Thoracic aorta (tissue), 2 donors: ENCODE results near the gene OR2AT4. TPM values are rescaled to one million over a fixed set of nuclear protein-coding genes. Genes with fewer than 3 reads are reported as not detected.
"Not testable (repeated sequence)": the region's sequence is repeated elsewhere in the genome, so short reads cannot be mapped to it uniquely, and the experiment has no call there.

Source experiments
- ATAC-seq: fragments of 150-250 bp; one replicate; pipeline ENCODE4 v1.8.0; 2017; ENCODE audit warnings: low read depth; ENCODE audit not compliant: insufficient number of reproducible peaks, low FRiP score
- DNase-seq: peaks from one replicate; pipeline ENCODE4 v3.0.0-alpha.2; 2020; ENCODE audit warnings: low spot score
- H3K27ac ChIP-seq, 2 donors: fragments of 200-600 bp; sonication (generic); 1 replicate in 1 of 2; 2 replicates in 1 of 2; pipeline ENCODE4 v1.5.1; 2016; ENCODE audit warnings: mild to moderate bottlenecking in 2 of 2, moderate library complexity in 2 of 2
- H3K27me3 ChIP-seq: fragments of 200-600 bp; sonication (generic); replicated peaks from 2 replicates; pipeline ENCODE4 v1.6.0; 2016; ENCODE audit warnings: mild to moderate bottlenecking; ENCODE audit not compliant: insufficient read depth
- H3K36me3 ChIP-seq: fragments of 200-600 bp; sonication (generic); one replicate; pipeline ENCODE4 v1.5.1; 2016
- H3K4me1 ChIP-seq, 2 donors: fragments of 200-600 bp; sonication (generic); 1 replicate in 1 of 2; 2 replicates in 1 of 2; pipeline versions ENCODE4 v1.5.1 to v1.6.0; 2016; ENCODE audit warnings: low read depth in 2 of 2, mild to moderate bottlenecking in 1 of 2; ENCODE audit not compliant: control insufficient read depth in 1 of 2
- H3K4me3 ChIP-seq: fragments of 200-600 bp; sonication (generic); 2 replicates; pipeline ENCODE4 v1.5.1; 2016; ENCODE audit warnings: mild to moderate bottlenecking
- H3K9me3 ChIP-seq: fragments of 200-600 bp; sonication (generic); 2 replicates; pipeline ENCODE4 v1.5.1; 2016
- total RNA-seq, 2 donors: library from RNA; depleted of rRNA; stranded (reverse); fragments of >200 nt; gene quantifications; one replicate each; pipeline versions ENCODE4 v1.1.0 to v1.2.3, GENCODE V29; 2016
- TF ChIP-seq, protein P1 (sequence below): fragments of 200-600 bp; sonication (generic); IDR thresholded peaks from one replicate; pipeline ENCODE4 v1.5.1; 2019; ENCODE audit warnings: antibody characterized with exemption

OR2AT4 gene
- total RNA-seq, 2 donors from 2014 or later = not detected

DNA sequence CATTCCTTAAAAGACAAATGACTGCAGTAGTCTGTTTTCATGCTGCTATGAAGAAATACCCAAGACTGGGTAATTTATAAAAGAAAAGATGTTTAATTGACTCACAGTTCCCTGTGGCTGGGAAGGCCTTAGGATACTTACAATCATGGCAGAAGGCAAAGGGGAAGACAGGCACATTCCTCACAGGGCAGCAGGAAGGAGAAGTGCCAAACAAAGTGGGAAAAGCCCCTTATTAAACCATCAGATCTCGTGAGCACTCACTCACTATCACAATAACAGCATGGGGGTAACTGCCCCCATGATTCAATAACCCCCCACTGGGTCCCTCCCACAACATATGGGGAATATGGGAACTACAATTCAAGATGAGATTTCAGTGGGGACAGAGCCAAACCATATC, 16.4 kb upstream of the OR2AT4 start:
- no peaks in the 10 kb centered on the region for H3K36me3 ChIP-seq
- TF ChIP-seq, protein P1, sequence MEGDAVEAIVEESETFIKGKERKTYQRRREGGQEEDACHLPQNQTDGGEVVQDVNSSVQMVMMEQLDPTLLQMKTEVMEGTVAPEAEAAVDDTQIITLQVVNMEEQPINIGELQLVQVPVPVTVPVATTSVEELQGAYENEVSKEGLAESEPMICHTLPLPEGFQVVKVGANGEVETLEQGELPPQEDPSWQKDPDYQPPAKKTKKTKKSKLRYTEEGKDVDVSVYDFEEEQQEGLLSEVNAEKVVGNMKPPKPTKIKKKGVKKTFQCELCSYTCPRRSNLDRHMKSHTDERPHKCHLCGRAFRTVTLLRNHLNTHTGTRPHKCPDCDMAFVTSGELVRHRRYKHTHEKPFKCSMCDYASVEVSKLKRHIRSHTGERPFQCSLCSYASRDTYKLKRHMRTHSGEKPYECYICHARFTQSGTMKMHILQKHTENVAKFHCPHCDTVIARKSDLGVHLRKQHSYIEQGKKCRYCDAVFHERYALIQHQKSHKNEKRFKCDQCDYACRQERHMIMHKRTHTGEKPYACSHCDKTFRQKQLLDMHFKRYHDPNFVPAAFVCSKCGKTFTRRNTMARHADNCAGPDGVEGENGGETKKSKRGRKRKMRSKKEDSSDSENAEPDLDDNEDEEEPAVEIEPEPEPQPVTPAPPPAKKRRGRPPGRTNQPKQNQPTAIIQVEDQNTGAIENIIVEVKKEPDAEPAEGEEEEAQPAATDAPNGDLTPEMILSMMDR = no peak
- no peak overlapping the region for H3K27ac ChIP-seq
- no peak for DNase-seq
- no peak for ATAC-seq
- H3K9me3 ChIP-seq = peaks cover 2% of the 10 kb centered on the region
- no peaks in the 10 kb centered on the region for H3K4me1 ChIP-seq
- no peak overlapping the region for H3K4me3 ChIP-seq
- no peaks in the 10 kb centered on the region for H3K27me3 ChIP-seq

DNA sequence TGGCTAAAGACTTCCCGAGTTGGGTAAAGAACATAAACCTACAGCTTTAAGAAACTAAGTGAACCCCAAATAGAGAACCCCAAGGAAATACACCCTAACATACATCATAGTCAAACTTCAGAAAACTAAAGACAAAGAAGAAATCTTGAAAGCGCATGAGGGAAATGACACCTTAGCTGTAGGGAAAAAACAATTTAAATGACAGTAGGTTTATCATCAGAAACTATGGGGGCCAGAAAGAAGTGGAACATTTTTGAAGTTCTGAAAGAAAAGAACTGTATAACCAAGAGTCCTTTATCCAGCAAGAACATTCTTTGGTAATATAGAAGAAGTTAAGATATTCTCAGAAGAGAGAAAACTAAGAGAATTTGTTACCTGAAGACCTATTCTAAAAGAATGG, 15.5 kb upstream of the OR2AT4 start:
- no peaks in the 10 kb centered on the region for H3K27me3 ChIP-seq
- no peak overlapping the region for H3K27ac ChIP-seq
- ATAC-seq = no peak
- no peak overlapping the region for H3K4me3 ChIP-seq
- H3K36me3 ChIP-seq = no peaks in the 10 kb centered on the region
- TF ChIP-seq, protein P1 = no peak
- DNase-seq = no peak
- H3K9me3 ChIP-seq = peaks cover 2% of the 10 kb centered on the region
- H3K4me1 ChIP-seq = no peaks in the 10 kb centered on the region

DNA sequence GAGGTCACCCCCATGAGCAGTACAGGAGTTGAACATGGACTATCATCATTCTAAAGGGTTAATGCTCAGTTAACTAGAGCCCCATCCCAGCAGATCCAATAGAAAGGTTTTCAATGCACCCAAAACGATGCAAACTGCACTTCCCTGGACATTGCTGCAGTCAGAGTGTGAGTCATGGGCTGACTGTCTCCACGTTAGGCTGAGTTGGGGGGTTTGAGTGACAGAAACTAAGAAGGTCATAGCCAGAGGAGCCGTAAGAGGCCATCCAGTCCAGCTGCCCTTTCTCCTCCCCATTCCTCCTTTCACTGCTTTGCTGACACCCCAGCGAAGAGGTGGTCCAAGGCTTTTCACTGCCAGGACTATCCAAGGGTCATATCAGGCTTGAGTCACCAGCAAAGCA, 10.5 kb upstream of the OR2AT4 start:
- H3K4me1 ChIP-seq = no peaks in the 10 kb centered on the region
- no peaks in the 10 kb centered on the region for H3K27me3 ChIP-seq
- H3K36me3 ChIP-seq = no peaks in the 10 kb centered on the region
- no peak for ATAC-seq
- no peak overlapping the region for H3K4me3 ChIP-seq
- no peaks in the 10 kb centered on the region for H3K9me3 ChIP-seq
- no peak overlapping the region for H3K27ac ChIP-seq
- TF ChIP-seq, protein P1 = no peak
- DNase-seq = no peak

DNA sequence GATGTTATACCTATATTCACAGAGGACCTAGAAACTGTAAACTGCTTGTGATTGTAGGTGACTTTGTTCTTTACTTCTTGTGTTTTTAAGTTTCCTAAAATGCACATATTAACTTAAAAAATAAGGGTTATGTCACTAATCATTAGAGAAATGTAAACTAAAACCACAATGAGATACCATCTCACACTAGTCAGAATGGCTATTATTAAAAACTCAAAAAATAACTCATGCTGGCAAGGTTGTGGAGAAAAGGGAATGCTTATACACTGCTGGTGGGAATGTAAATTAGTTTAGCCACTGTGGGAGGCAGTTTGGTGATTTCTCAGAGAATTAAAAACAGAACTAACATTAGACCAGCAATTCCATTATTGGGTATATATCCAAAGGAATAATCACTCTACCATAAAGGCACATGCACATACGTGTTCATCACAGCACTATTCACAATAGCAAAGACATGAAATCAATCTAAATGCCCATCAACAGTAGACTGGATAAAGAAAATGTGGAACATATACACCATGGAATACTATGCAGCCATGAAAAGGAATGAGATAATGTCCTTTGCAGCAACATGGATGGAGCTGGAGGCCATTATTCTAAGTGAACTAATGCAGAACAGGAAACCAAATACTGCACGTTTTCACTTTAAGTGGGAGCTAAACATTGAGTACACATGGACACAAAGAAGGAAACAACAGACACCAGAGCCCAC, 9.4 kb upstream of the OR2AT4 start:
- not testable (repeated sequence) for ATAC-seq, DNase-seq, H3K4me3 ChIP-seq, H3K4me1 ChIP-seq, H3K36me3 ChIP-seq, H3K9me3 ChIP-seq, H3K27me3 ChIP-seq, H3K27ac ChIP-seq

DNA sequence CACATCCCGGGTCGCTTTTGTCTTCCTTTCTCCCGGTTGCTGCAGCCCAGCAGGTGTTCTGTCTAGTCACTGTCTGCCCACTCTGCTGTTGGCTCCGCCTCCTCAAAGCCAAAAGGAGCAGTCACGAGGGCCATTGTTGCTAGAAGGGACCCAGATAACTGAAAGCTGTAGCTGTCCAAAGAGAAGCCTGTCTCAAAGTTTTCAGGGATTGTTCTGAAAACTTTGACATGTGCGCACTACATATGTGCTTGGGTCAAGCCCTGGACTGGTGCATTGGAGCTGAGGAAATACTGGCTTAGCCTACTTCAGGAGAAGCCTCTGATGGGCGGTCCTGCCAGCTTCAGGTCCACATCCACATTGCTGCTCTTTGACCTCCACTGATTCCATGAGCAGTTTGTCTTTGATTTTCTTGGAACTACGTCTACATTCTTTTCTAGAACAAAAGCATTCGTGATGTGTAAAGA, 8.8 kb upstream of the OR2AT4 start:
- Histone ChIP-seq H3K27ac (no peak overlapping the region), H3K4me1 (no peaks in the 10 kb centered on the region), H3K4me3 (no peak overlapping the region), H3K36me3 (no peaks in the 10 kb centered on the region), H3K9me3 (no peaks in the 10 kb centered on the region), H3K27me3 (no peaks in the 10 kb centered on the region)
- ATAC-seq (no peak), DNase-seq (no peak)
- TF ChIP-seq, protein P1 = no peak
